ENCODE data around the gene SLC38A1.

The SLC38A1 gene

GRCh38 chr12:46206471-46206870, 62.4 kb downstream of the SLC38A1 start:
- Histone ChIP-seq H3K79me2 (ENCODE audit: control insufficient read depth, insufficient read depth, low read length) (peaks cover 9% of the 10 kb centered on the region), H3K27ac (ENCODE audit: low read depth, low read length) (no peak overlapping the region), H3K4me3 (ENCODE audit: low read length) (no peak overlapping the region), H2BK15ac (replicated peaks; ENCODE audit: low read depth) (no peak overlapping the region), H4K8ac (ENCODE audit: low read depth, low read length) (no peak overlapping the region), H3K27me3 (ENCODE audit: insufficient read depth, low read length, poor library complexity) (no peaks in the 10 kb centered on the region), H3K56ac (ENCODE audit: low read length) (no peak overlapping the region), H2BK5ac (ENCODE audit: low read length) (no peak overlapping the region), H3K9ac (ENCODE audit: low read length) (no peak overlapping the region), H3K79me1 (ENCODE audit: low read length) (peaks cover 13% of the 10 kb centered on the region), H3K18ac (ENCODE audit: low read length) (no peak overlapping the region), H3K36me3 (ENCODE audit: control insufficient read depth, insufficient read depth, low read length) (peaks cover 5% of the 10 kb centered on the region), H2BK120ac (ENCODE audit: low read depth, low read length) (no peak overlapping the region), H3K4me1 (ENCODE audit: control insufficient read depth, low read depth, low read length) (peaks cover 4% of the 10 kb centered on the region), H3K4me2 (ENCODE audit: low read length) (no peak overlapping the region), H3K23ac (ENCODE audit: low read length) (no peak overlapping the region), H3K4ac (ENCODE audit: low read depth, low read length) (no peak overlapping the region), H4K5ac (ENCODE audit: low read length) (no peak overlapping the region), H2AK5ac (ENCODE audit: low read length) (no peak overlapping the region)
- WGBS (ENCODE audit: extremely low coverage, insufficient coverage, low lambda C conversion rate), result no CpG with 5 or more reads among the region's 3 CpGs
- no peak for DNase-seq

- no peak overlapping the region for H3K18ac ChIP-seq (ENCODE audit: low read length)
- DNase-seq, result no peak
- H3K4me3 ChIP-seq (ENCODE audit: low read length), result no peak overlapping the region
- no peak overlapping the region for H3K4ac ChIP-seq (ENCODE audit: low read depth, low read length)
- no peak overlapping the region for H3K4me2 ChIP-seq (ENCODE audit: low read length)
- H3K27me3 ChIP-seq (ENCODE audit: insufficient read depth, low read length, poor library complexity), result no peaks in the 10 kb centered on the region
- no peak overlapping the region for H3K9ac ChIP-seq (ENCODE audit: low read length)
- H2AK5ac ChIP-seq (ENCODE audit: low read length), result no peak overlapping the region
- no peaks in the 10 kb centered on the region for H3K4me1 ChIP-seq (ENCODE audit: control insufficient read depth, low read depth, low read length)
- H3K23ac ChIP-seq (ENCODE audit: low read length), result no peak overlapping the region
- no peak overlapping the region for H4K5ac ChIP-seq (ENCODE audit: low read length)
- peaks cover 4% of the 10 kb centered on the region for H3K79me2 ChIP-seq (ENCODE audit: control insufficient read depth, insufficient read depth, low read length)
- no peak overlapping the region for H3K56ac ChIP-seq (ENCODE audit: low read length)
- H2BK15ac ChIP-seq (replicated peaks; ENCODE audit: low read depth), result no peak overlapping the region
- H4K8ac ChIP-seq (ENCODE audit: low read depth, low read length), result no peak overlapping the region
- no CpG with 5 or more reads among the region's 2 CpGs for WGBS (ENCODE audit: extremely low coverage, insufficient coverage, low lambda C conversion rate)
- no peak overlapping the region for H2BK120ac ChIP-seq (ENCODE audit: low read depth, low read length)
- H3K36me3 ChIP-seq (ENCODE audit: control insufficient read depth, insufficient read depth, low read length), result peaks cover 5% of the 10 kb centered on the region
- peaks cover 6% of the 10 kb centered on the region for H3K79me1 ChIP-seq (ENCODE audit: low read length)
- H2BK5ac ChIP-seq (ENCODE audit: low read length), result no peak overlapping the region
- no peak overlapping the region for H3K27ac ChIP-seq (ENCODE audit: low read depth, low read length)
Measured at GRCh38 chr12:46205294-46205693, 63.5 kb downstream of the SLC38A1 start.

GRCh38 chr12:46201284-46201789, 67.5 kb downstream of the SLC38A1 start:
- Histone ChIP-seq H3K4me2 (ENCODE audit: low read length) (no peak overlapping the region), H3K9ac (ENCODE audit: low read length) (no peak overlapping the region), H4K8ac (ENCODE audit: low read depth, low read length) (no peak overlapping the region), H3K27ac (ENCODE audit: low read depth, low read length) (no peak overlapping the region), H2AK5ac (ENCODE audit: low read length) (no peak overlapping the region), H3K4me3 (ENCODE audit: low read length) (no peak overlapping the region), H3K79me1 (ENCODE audit: low read length) (no peaks in the 10 kb centered on the region), H3K56ac (ENCODE audit: low read length) (no peak overlapping the region), H3K23ac (ENCODE audit: low read length) (no peak overlapping the region), H3K79me2 (ENCODE audit: control insufficient read depth, insufficient read depth, low read length) (no peaks in the 10 kb centered on the region), H2BK120ac (ENCODE audit: low read depth, low read length) (no peak overlapping the region), H3K4ac (ENCODE audit: low read depth, low read length) (no peak overlapping the region), H3K27me3 (ENCODE audit: insufficient read depth, low read length, poor library complexity) (no peaks in the 10 kb centered on the region), H3K36me3 (ENCODE audit: control insufficient read depth, insufficient read depth, low read length) (peaks cover 20% of the 10 kb centered on the region), H2BK15ac (replicated peaks; ENCODE audit: low read depth) (no peak overlapping the region), H3K4me1 (ENCODE audit: control insufficient read depth, low read depth, low read length) (no peaks in the 10 kb centered on the region), H4K5ac (ENCODE audit: low read length) (no peak overlapping the region), H2BK5ac (ENCODE audit: low read length) (no peak overlapping the region), H3K18ac (ENCODE audit: low read length) (no peak overlapping the region)
- WGBS (ENCODE audit: extremely low coverage, insufficient coverage, low lambda C conversion rate), result no CpG with 5 or more reads among the region's 5 CpGs
- no peak for DNase-seq

- Histone ChIP-seq H3K9ac (ENCODE audit: low read length) (no peak overlapping the region), H3K23ac (ENCODE audit: low read length) (no peak overlapping the region), H2BK15ac (replicated peaks; ENCODE audit: low read depth) (no peak overlapping the region), H3K4me1 (ENCODE audit: control insufficient read depth, low read depth, low read length) (no peaks in the 10 kb centered on the region), H2BK5ac (ENCODE audit: low read length) (no peak overlapping the region), H3K27me3 (ENCODE audit: insufficient read depth, low read length, poor library complexity) (no peaks in the 10 kb centered on the region), H3K4me2 (ENCODE audit: low read length) (no peak overlapping the region), H3K18ac (ENCODE audit: low read length) (no peak overlapping the region), H3K36me3 (ENCODE audit: control insufficient read depth, insufficient read depth, low read length) (peaks cover 27% of the 10 kb centered on the region), H3K56ac (ENCODE audit: low read length) (no peak overlapping the region), H3K4me3 (ENCODE audit: low read length) (no peak overlapping the region), H4K5ac (ENCODE audit: low read length) (no peak overlapping the region), H3K79me2 (ENCODE audit: control insufficient read depth, insufficient read depth, low read length) (no peaks in the 10 kb centered on the region), H3K4ac (ENCODE audit: low read depth, low read length) (no peak overlapping the region), H2AK5ac (ENCODE audit: low read length) (no peak overlapping the region), H3K27ac (ENCODE audit: low read depth, low read length) (no peak overlapping the region), H3K79me1 (ENCODE audit: low read length) (no peaks in the 10 kb centered on the region), H4K8ac (ENCODE audit: low read depth, low read length) (no peak overlapping the region), H2BK120ac (ENCODE audit: low read depth, low read length) (no peak overlapping the region)
- 100% methylated on average over 1 of the region's 3 CpGs for WGBS (ENCODE audit: extremely low coverage, insufficient coverage, low lambda C conversion rate)
- no peak for DNase-seq
Measured at GRCh38 chr12:46200551-46200950, 68.3 kb downstream of the SLC38A1 start.

GRCh38 chr12:46198913-46199312, 69.9 kb downstream of the SLC38A1 start:
- no CpG with 5 or more reads among the region's 5 CpGs for WGBS (ENCODE audit: extremely low coverage, insufficient coverage, low lambda C conversion rate)
- no peak overlapping the region for H3K4me2 ChIP-seq (ENCODE audit: low read length)

GRCh38 chr12:46197883-46198282, 71.0 kb downstream of the SLC38A1 start:
- Histone ChIP-seq H3K56ac (ENCODE audit: low read length) (no peak overlapping the region), H3K27me3 (ENCODE audit: insufficient read depth, low read length, poor library complexity) (no peaks in the 10 kb centered on the region), H3K4ac (ENCODE audit: low read depth, low read length) (no peak overlapping the region), H3K4me2 (ENCODE audit: low read length) (no peak overlapping the region), H3K27ac (ENCODE audit: low read depth, low read length) (no peak overlapping the region), H3K36me3 (ENCODE audit: control insufficient read depth, insufficient read depth, low read length) (peaks cover 30% of the 10 kb centered on the region), H2AK5ac (ENCODE audit: low read length) (no peak overlapping the region), H3K79me1 (ENCODE audit: low read length) (no peaks in the 10 kb centered on the region), H3K23ac (ENCODE audit: low read length) (no peak overlapping the region), H3K4me3 (ENCODE audit: low read length) (no peak overlapping the region), H3K18ac (ENCODE audit: low read length) (no peak overlapping the region), H3K9ac (ENCODE audit: low read length) (no peak overlapping the region), H2BK15ac (replicated peaks; ENCODE audit: low read depth) (no peak overlapping the region), H3K79me2 (ENCODE audit: control insufficient read depth, insufficient read depth, low read length) (no peaks in the 10 kb centered on the region), H2BK120ac (ENCODE audit: low read depth, low read length) (no peak overlapping the region), H4K8ac (ENCODE audit: low read depth, low read length) (no peak overlapping the region), H4K5ac (ENCODE audit: low read length) (no peak overlapping the region), H2BK5ac (ENCODE audit: low read length) (no peak overlapping the region), H3K4me1 (ENCODE audit: control insufficient read depth, low read depth, low read length) (no peaks in the 10 kb centered on the region)
- no peak for DNase-seq
- 100% methylated on average over 1 of the region's 5 CpGs for WGBS (ENCODE audit: extremely low coverage, insufficient coverage, low lambda C conversion rate)

More at GRCh38 chr12:46198913-46199312, 69.9 kb downstream of the SLC38A1 start:
- H4K8ac ChIP-seq (ENCODE audit: low read depth, low read length), result no peak overlapping the region
- DNase-seq, result no peak
- no peak overlapping the region for H3K27ac ChIP-seq (ENCODE audit: low read depth, low read length)
- H3K56ac ChIP-seq (ENCODE audit: low read length), result no peak overlapping the region
- H2BK120ac ChIP-seq (ENCODE audit: low read depth, low read length), result no peak overlapping the region
- no peaks in the 10 kb centered on the region for H3K27me3 ChIP-seq (ENCODE audit: insufficient read depth, low read length, poor library complexity)
- no peak overlapping the region for H2AK5ac ChIP-seq (ENCODE audit: low read length)
- H3K23ac ChIP-seq (ENCODE audit: low read length), result no peak overlapping the region
- H3K18ac ChIP-seq (ENCODE audit: low read length), result no peak overlapping the region
- H2BK15ac ChIP-seq (replicated peaks; ENCODE audit: low read depth), result no peak overlapping the region
- H3K4me3 ChIP-seq (ENCODE audit: low read length), result no peak overlapping the region
- H4K5ac ChIP-seq (ENCODE audit: low read length), result no peak overlapping the region
- peaks cover 34% of the 10 kb centered on the region for H3K36me3 ChIP-seq (ENCODE audit: control insufficient read depth, insufficient read depth, low read length)
- H3K79me1 ChIP-seq (ENCODE audit: low read length), result no peaks in the 10 kb centered on the region
- H2BK5ac ChIP-seq (ENCODE audit: low read length), result no peak overlapping the region
- H3K4me1 ChIP-seq (ENCODE audit: control insufficient read depth, low read depth, low read length), result no peaks in the 10 kb centered on the region
- H3K79me2 ChIP-seq (ENCODE audit: control insufficient read depth, insufficient read depth, low read length), result no peaks in the 10 kb centered on the region
- H3K4ac ChIP-seq (ENCODE audit: low read depth, low read length), result no peak overlapping the region
- no peak overlapping the region for H3K9ac ChIP-seq (ENCODE audit: low read length)
